Tibial nerve (tissue), 4 donors: ENCODE results near the gene USP5. TPM values are rescaled to one million over a fixed set of nuclear protein-coding genes. Genes with fewer than 3 reads are reported as not detected.

Source experiments
- DNase-seq, 2 donors: peaks; one replicate each; pipeline ENCODE4 v3.0.0-alpha.2; 2019; ENCODE audit warnings: low spot score in 2 of 2
- H3K27ac ChIP-seq, 4 donors: fragments of 200-600 bp; sonication (generic) in 3 of 4; one replicate each; pipeline ENCODE4 v1.5.1; 2017 to 2019; ENCODE audit warnings: mild to moderate bottlenecking in 1 of 4
- H3K27me3 ChIP-seq, 2 donors: fragments of 200-600 bp; sonication (generic) in 1 of 2; one replicate each; pipeline versions ENCODE4 v1.5.1 to v1.6.0; 2017 to 2019
- H3K36me3 ChIP-seq, 3 donors: fragments of 200-600 bp; sonication (generic); one replicate each; pipeline ENCODE4 v1.5.1; 2018 to 2019
- H3K4me1 ChIP-seq, 4 donors: fragments of 200-600 bp; sonication (generic) in 3 of 4; one replicate each; pipeline ENCODE4 v1.5.1; 2017 to 2019
- H3K4me3 ChIP-seq, 4 donors: fragments of 200-600 bp; sonication (generic) in 3 of 4; one replicate each; pipeline ENCODE4 v1.5.1; 2017 to 2019; ENCODE audit warnings: mild to moderate bottlenecking in 1 of 4, moderate library complexity in 1 of 4
- H3K9me3 ChIP-seq, 4 donors: fragments of 200-600 bp; sonication (generic) in 3 of 4; one replicate each; pipeline ENCODE4 v1.5.1; 2017 to 2019
- CTCF ChIP-seq, 5 experiments: fragments of 200-600 bp in 3 of 5; fragments of 450-650 bp in 2 of 5; sonication (generic) in 3 of 5; IDR thresholded peaks; one replicate each; pipeline ENCODE4 v1.5.1; 2016 to 2019; ENCODE audit warnings: antibody characterized with exemption in 5 of 5, mild to moderate bottlenecking in 3 of 5, moderate library complexity in 2 of 5
- EP300 ChIP-seq, 2 donors: sonication (generic); formaldehyde crosslinking; IDR thresholded peaks; one replicate each; pipeline ENCODE4 v1.6.1; 2017; ENCODE audit warnings: antibody characterized with exemption in 2 of 2, mild to moderate bottlenecking in 1 of 2
- POLR2A ChIP-seq, 2 donors: fragments of 450-650 bp; IDR thresholded peaks; one replicate each; pipeline ENCODE4 v1.6.1; 2017; ENCODE audit warnings: antibody characterized with exemption in 2 of 2, mild to moderate bottlenecking in 2 of 2, moderate library complexity in 2 of 2
- WGBS, 2 donors: methylation state at CpG; one replicate each; pipeline ENCODE4 v1.1.5; 2018; 5-methylcytosine and 5-hydroxymethylcytosine counted together
- total RNA-seq, 4 donors: library from RNA; depleted of rRNA; stranded (reverse); fragments of >200 nt; gene quantifications; one replicate each; pipeline ENCODE4 v1.1.0, GENCODE V29; 2016

Gene USP5
- total RNA-seq, 4 donors from 2014 or later = 47.6 to 63.9 (median 56.8) TPM

- no peak overlapping the region for H3K27ac ChIP-seq
- TF ChIP-seq CTCF (IDR thresholded peaks at IDR 0.05) = no peak
- no peak for TF ChIP-seq EP300 (IDR thresholded peaks at IDR 0.05)
- TF ChIP-seq POLR2A (IDR thresholded peaks at IDR 0.05) = no peak
- WGBS, 2 donors = 73 to 81% methylated on average over 3 of the region's 3 CpGs
- no peaks in the 10 kb centered on the region for H3K9me3 ChIP-seq
- H3K4me3 ChIP-seq = no peak overlapping the region
- DNase-seq = no peak
- H3K36me3 ChIP-seq = no peaks in the 10 kb centered on the region
- H3K4me1 ChIP-seq = peaks cover 0 to 18% (median 6%) of the 10 kb centered on the region in 4 donors
- no peaks in the 10 kb centered on the region for H3K27me3 ChIP-seq
These were observed 42.4 kb downstream of the USP5 start for GRCh38 chr12:6894321-6894720.

GRCh38 chr12:6896846-6897435, 45.0 kb downstream of the USP5 start:
- DNase-seq = no peak
- no peak for TF ChIP-seq POLR2A (IDR thresholded peaks at IDR 0.05)
- TF ChIP-seq EP300 (IDR thresholded peaks at IDR 0.05) = no peak
- no peak for TF ChIP-seq CTCF (IDR thresholded peaks at IDR 0.05)
- no peaks in the 10 kb centered on the region for H3K36me3 ChIP-seq
- no peak overlapping the region for H3K27ac ChIP-seq
- no peaks in the 10 kb centered on the region for H3K9me3 ChIP-seq
- no peaks in the 10 kb centered on the region for H3K27me3 ChIP-seq
- WGBS, 2 donors = 77 to 80% methylated on average over 6 of the region's 6 CpGs
- H3K4me1 ChIP-seq = peaks cover 0 to 15% (median 7%) of the 10 kb centered on the region in 4 donors
- H3K4me3 ChIP-seq = no peak overlapping the region

- WGBS, 2 donors = 60 to 67% methylated on average over 5 of the region's 5 CpGs
- Histone ChIP-seq H3K36me3 (no peaks in the 10 kb centered on the region), H3K4me1 (peaks cover 0 to 21% (median 10%) of the 10 kb centered on the region in 4 donors), H3K27me3 (no peaks in the 10 kb centered on the region), H3K9me3 (no peaks in the 10 kb centered on the region), H3K4me3 (no peak overlapping the region), H3K27ac (peak overlapping the region in 2 of 4 donors; percentile 40 to 76)
- no peak for DNase-seq
- TF ChIP-seq CTCF (IDR thresholded peaks at IDR 0.05) (no peak), EP300 (IDR thresholded peaks at IDR 0.05) (no peak), POLR2A (IDR thresholded peaks at IDR 0.05) (no peak)
These were observed 47.5 kb downstream of the USP5 start for GRCh38 chr12:6899427-6899826.

GRCh38 chr12:6899837-6900519, 48.0 kb downstream of the USP5 start:
- TF ChIP-seq CTCF (IDR thresholded peaks at IDR 0.05) = no peak
- TF ChIP-seq EP300 (IDR thresholded peaks at IDR 0.05) = peak in 1 of 2 donors; percentile 60
- TF ChIP-seq POLR2A (IDR thresholded peaks at IDR 0.05) = no peak
- peak; percentile 36 to 51 for DNase-seq

GRCh38 chr12:6902448-6902847, 50.5 kb downstream of the USP5 start:
- H3K27me3 ChIP-seq = no peaks in the 10 kb centered on the region
- H3K36me3 ChIP-seq = peaks cover 0 to 13% (median 5%) of the 10 kb centered on the region in 3 donors
- no peak overlapping the region for H3K27ac ChIP-seq
- no peak for DNase-seq
- WGBS, 2 donors = 87 to 90% methylated on average over 4 of the region's 4 CpGs
- H3K9me3 ChIP-seq = no peaks in the 10 kb centered on the region
- no peak for TF ChIP-seq POLR2A (IDR thresholded peaks at IDR 0.05)
- TF ChIP-seq EP300 (IDR thresholded peaks at IDR 0.05) = no peak
- no peak for TF ChIP-seq CTCF (IDR thresholded peaks at IDR 0.05)
- no peak overlapping the region for H3K4me3 ChIP-seq
- H3K4me1 ChIP-seq = peaks cover 0 to 30% (median 16%) of the 10 kb centered on the region in 4 donors

More at GRCh38 chr12:6899837-6900519, 48.0 kb downstream of the USP5 start:
- Histone ChIP-seq H3K9me3 (no peaks in the 10 kb centered on the region), H3K4me1 (peaks cover 0 to 24% (median 10%) of the 10 kb centered on the region in 4 donors), H3K27ac (peak overlapping the region in 3 of 4 donors; percentile 25 to 76 (median 67)), H3K27me3 (no peaks in the 10 kb centered on the region), H3K36me3 (no peaks in the 10 kb centered on the region), H3K4me3 (no peak overlapping the region)
- 35 to 38% methylated on average over 10 of the region's 10 CpGs for WGBS, 2 donors
